Cardiac muscle cell (in vitro differentiated cells and primary cell): ENCODE results near the gene FXYD4. TPM values are rescaled to one million over a fixed set of nuclear protein-coding genes. Genes with fewer than 3 reads are reported as not detected.
"Not testable (repeated sequence)": the region's sequence is repeated elsewhere in the genome, so short reads cannot be mapped to it uniquely, and the experiment has no call there.

ENCODE experiments used
- DNase-seq, 2 donors: peaks; one replicate each; pipeline versions ENCODE4 v3.0.0 to v3.0.0-alpha.2; 2010 to 2017; ENCODE audit warnings: low read depth in 1 of 2, low spot score in 1 of 2
- H3K27ac ChIP-seq: fragments of 200-600 bp; sonication (generic); 2 replicates; pipeline ENCODE4 v1.5.1; 2016
- H3K27me3 ChIP-seq: fragments of 200-600 bp; sonication (generic); 2 replicates; pipeline ENCODE4 v1.6.0; 2016; ENCODE audit warnings: control low read depth
- H3K36me3 ChIP-seq: fragments of 200-600 bp; sonication (generic); 2 replicates; pipeline ENCODE4 v1.5.1; 2016; ENCODE audit warnings: control low read depth
- H3K4me1 ChIP-seq: fragments of 200-600 bp; sonication (generic); 2 replicates; pipeline ENCODE4 v1.8.1; 2017; ENCODE audit warnings: low read depth, mild to moderate bottlenecking, mixed run types
- H3K4me3 ChIP-seq: fragments of 200-600 bp; sonication (generic); 2 replicates; pipeline ENCODE4 v1.5.1; 2016; ENCODE audit warnings: mild to moderate bottlenecking
- H3K9me3 ChIP-seq: fragments of 200-600 bp; sonication (generic); 2 replicates; pipeline ENCODE4 v1.5.1; 2017; ENCODE audit warnings: low read depth, mild to moderate bottlenecking, control low read depth
- polyA plus RNA-seq: library from polyadenylated mRNA; unstranded; fragments of >200 nt; fragmentation: Nextera tagmentation; extraction: Ambion mirVana; gene quantifications from 2 replicates; pipeline ENCODE4 v1.2.1, GENCODE V29; 2016
- total RNA-seq: library from RNA; depleted of rRNA; stranded (reverse); fragments of >200 nt; gene quantifications from 2 replicates; pipeline ENCODE4 v1.2.3, GENCODE V29; 2016
- TF ChIP-seq, protein P1 (sequence below): IDR thresholded peaks from 2 replicates; pipeline ENCODE4 v1.5.1; 2012; ENCODE audit warnings: low read depth, mild to moderate bottlenecking, low read length

Gene FXYD4
- total and polyA plus RNA-seq, 2 experiments from 2014 or later: not detected

DNA sequence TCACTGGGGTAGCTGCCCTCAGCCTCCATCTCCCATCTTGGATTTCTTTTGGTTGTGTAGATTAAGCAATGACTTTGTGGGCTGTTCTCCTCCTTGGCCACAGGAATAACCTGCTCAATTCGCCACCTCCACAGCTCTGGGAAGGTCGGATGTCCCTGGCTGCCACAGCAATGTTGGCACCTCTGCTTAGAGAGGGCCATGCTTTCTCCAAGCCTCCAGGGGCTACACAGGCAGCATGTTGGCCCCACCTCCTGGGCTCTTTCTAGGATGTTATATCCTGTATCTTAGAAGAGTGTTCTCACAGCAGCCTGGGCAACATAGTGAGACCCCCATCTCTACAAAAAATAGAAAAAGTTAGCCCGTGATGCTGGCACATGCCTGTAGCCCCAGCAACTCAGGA, 35.4 kb upstream of the FXYD4 start:
- H3K4me3 ChIP-seq: no peak overlapping the region
- H3K27ac ChIP-seq: no peak overlapping the region
- no peaks in the 10 kb centered on the region for H3K4me1 ChIP-seq
- no peaks in the 10 kb centered on the region for H3K27me3 ChIP-seq
- TF ChIP-seq, protein P1, sequence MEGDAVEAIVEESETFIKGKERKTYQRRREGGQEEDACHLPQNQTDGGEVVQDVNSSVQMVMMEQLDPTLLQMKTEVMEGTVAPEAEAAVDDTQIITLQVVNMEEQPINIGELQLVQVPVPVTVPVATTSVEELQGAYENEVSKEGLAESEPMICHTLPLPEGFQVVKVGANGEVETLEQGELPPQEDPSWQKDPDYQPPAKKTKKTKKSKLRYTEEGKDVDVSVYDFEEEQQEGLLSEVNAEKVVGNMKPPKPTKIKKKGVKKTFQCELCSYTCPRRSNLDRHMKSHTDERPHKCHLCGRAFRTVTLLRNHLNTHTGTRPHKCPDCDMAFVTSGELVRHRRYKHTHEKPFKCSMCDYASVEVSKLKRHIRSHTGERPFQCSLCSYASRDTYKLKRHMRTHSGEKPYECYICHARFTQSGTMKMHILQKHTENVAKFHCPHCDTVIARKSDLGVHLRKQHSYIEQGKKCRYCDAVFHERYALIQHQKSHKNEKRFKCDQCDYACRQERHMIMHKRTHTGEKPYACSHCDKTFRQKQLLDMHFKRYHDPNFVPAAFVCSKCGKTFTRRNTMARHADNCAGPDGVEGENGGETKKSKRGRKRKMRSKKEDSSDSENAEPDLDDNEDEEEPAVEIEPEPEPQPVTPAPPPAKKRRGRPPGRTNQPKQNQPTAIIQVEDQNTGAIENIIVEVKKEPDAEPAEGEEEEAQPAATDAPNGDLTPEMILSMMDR: no peak
- no peaks in the 10 kb centered on the region for H3K9me3 ChIP-seq
- no peaks in the 10 kb centered on the region for H3K36me3 ChIP-seq
- no peak for DNase-seq

DNA sequence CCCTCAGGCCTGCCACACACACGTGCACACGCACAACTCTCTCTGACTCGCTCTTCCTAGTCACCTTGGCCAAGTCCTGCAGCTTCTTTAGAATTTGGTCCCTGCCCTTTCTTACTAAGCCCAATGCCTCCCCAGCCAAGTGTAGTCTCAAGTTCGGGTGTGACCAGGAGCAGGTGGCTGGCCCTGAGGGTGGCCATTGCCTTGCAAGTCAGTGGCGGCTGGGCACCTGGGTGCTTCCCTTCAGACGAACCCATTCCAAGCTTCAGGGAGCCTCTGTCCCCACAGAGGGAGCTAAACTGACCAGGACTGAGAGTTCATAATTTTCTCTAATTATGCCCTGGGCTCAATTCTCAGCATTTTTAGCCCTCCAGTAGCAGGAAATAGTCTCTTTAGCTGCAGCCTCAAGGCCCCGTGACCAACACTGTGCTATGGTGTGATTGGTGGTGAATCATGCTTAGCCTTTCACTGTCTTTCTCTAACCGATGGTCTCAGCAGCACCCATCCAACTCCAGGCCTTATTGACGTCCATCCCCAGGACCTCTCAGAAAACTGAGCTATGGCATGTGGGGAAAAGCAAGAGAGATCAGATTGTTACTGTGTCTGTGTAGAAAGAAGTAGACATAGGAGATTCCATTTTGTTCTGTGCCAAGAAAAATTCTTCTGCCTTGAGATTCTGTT, 34.7 kb upstream of the FXYD4 start:
- H3K9me3 ChIP-seq: no peaks in the 10 kb centered on the region
- no peaks in the 10 kb centered on the region for H3K27me3 ChIP-seq
- TF ChIP-seq, protein P1: no peak
- H3K4me3 ChIP-seq: no peak overlapping the region
- no peak for DNase-seq
- no peaks in the 10 kb centered on the region for H3K4me1 ChIP-seq
- H3K27ac ChIP-seq: no peak overlapping the region
- H3K36me3 ChIP-seq: no peaks in the 10 kb centered on the region

DNA sequence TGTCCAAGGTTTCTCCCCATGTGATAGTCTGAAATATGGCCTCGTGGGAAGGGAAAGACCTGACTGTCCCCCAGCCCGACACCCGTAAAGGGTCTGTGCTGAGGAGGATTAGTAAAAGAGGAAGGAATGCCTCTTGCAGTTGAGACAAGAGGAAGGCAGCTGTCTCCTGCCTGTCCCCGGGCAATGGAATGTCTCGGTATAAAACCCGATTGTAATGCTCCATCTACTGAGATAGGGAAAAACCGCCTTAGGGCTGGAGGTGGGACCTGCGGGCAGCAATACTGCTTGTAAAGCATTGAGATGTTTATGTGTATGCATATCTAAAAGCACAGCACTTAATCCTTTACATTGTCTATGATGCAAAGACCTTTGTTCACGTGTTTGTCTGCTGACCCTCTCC, 33.9 kb upstream of the FXYD4 start:
- not testable (repeated sequence) for DNase-seq, H3K9me3 ChIP-seq, H3K36me3 ChIP-seq, H3K4me3 ChIP-seq, H3K4me1 ChIP-seq, H3K27me3 ChIP-seq, H3K27ac ChIP-seq

DNA sequence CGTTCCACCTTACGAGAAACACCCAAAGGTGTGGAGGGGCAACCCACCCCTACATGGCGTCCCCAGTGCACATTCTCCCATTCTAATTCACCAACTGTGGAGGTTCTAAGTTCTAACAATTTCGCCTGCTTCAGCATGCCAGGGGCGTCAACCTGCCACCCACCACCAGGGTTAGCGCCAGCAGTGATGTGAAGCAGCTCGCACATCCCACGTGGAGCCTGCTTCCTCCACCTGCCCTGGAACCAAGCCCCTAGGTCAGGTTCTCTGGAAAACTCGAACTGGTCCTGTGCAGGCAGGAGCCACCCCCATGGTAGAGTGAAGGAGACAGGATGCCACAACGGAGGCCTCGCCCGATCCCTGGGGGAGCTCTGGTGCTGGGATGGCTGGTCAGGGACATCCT, 33.3 kb upstream of the FXYD4 start:
- no peaks in the 10 kb centered on the region for H3K36me3 ChIP-seq
- TF ChIP-seq, protein P1: no peak
- H3K4me3 ChIP-seq: no peak overlapping the region
- no peaks in the 10 kb centered on the region for H3K27me3 ChIP-seq
- no peaks in the 10 kb centered on the region for H3K9me3 ChIP-seq
- no peak for DNase-seq
- no peaks in the 10 kb centered on the region for H3K4me1 ChIP-seq
- H3K27ac ChIP-seq: no peak overlapping the region

DNA sequence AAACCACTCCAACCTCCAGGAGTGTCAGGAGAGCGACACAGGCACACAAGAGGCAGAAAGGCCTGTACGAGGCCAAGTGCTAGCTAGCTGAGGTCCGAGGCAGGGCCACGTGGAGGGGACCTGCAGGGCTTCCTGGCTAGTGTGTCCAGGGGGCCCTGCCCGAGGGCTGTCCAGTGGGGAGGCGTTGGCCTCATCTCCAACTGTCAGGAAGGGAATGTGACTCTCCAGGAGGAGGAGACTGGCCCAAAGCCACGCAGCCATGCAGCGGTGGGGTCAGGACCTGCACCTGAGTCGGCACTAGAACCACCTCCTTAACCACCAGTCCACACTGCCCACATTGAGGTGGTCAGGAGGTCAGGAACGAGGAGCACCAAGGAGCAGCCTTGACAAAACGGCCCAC, 32.3 kb upstream of the FXYD4 start:
- H3K27ac ChIP-seq: no peak overlapping the region
- TF ChIP-seq, protein P1: no peak
- no peaks in the 10 kb centered on the region for H3K4me1 ChIP-seq
- H3K27me3 ChIP-seq: no peaks in the 10 kb centered on the region
- no peaks in the 10 kb centered on the region for H3K36me3 ChIP-seq
- DNase-seq: no peak
- no peak overlapping the region for H3K4me3 ChIP-seq
- H3K9me3 ChIP-seq: no peaks in the 10 kb centered on the region

DNA sequence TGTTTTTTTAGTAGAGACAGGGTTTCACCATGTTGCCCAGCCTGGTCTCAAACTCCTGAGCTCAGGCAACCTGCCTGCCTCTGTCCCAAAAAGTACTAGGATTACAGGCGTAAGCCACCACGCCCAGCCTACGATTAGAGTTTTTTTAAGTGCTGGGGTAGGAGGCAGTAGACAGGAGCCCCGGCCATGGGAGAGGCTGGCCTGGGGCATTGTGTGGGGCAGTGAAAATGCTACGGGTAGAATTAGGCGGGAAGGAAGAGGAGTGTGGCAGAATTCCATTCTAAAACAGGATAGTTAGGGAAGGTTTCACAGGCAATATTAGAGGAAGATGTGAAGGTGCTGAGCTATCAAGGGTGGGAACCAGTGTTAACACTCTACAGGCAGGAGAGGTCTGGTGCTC, 31.3 kb upstream of the FXYD4 start:
- no peak for DNase-seq
- TF ChIP-seq, protein P1: no peak
- H3K9me3 ChIP-seq: no peaks in the 10 kb centered on the region
- no peak overlapping the region for H3K4me3 ChIP-seq
- no peaks in the 10 kb centered on the region for H3K27me3 ChIP-seq
- no peak overlapping the region for H3K27ac ChIP-seq
- H3K4me1 ChIP-seq: no peaks in the 10 kb centered on the region
- H3K36me3 ChIP-seq: no peaks in the 10 kb centered on the region
